SU-DHL-6 (cell line): Measurements from ENCODE around the gene ELAPOR1.

Experiments
- EZH2phosphoT487 ChIP-seq: fragments of 200-600 bp; sonication (generic), shearing (Covaris generic); conservative IDR thresholded peaks from 2 replicates; pipeline ENCODE4 v1.6.1; 2018; ENCODE audit warnings: mild to moderate bottlenecking, antibody characterized with exemption, low read length, moderate library complexity, mixed read lengths
- TF ChIP-seq, protein P1 (sequence below): fragments of 200-600 bp; sonication (generic); IDR thresholded peaks from one replicate; pipeline ENCODE4 v1.5.1; 2017; ENCODE audit warnings: antibody characterized with exemption, mild to moderate bottlenecking, low read length, moderate library complexity; ENCODE audit not compliant: insufficient read depth, poor library complexity, severe bottlenecking

DNA sequence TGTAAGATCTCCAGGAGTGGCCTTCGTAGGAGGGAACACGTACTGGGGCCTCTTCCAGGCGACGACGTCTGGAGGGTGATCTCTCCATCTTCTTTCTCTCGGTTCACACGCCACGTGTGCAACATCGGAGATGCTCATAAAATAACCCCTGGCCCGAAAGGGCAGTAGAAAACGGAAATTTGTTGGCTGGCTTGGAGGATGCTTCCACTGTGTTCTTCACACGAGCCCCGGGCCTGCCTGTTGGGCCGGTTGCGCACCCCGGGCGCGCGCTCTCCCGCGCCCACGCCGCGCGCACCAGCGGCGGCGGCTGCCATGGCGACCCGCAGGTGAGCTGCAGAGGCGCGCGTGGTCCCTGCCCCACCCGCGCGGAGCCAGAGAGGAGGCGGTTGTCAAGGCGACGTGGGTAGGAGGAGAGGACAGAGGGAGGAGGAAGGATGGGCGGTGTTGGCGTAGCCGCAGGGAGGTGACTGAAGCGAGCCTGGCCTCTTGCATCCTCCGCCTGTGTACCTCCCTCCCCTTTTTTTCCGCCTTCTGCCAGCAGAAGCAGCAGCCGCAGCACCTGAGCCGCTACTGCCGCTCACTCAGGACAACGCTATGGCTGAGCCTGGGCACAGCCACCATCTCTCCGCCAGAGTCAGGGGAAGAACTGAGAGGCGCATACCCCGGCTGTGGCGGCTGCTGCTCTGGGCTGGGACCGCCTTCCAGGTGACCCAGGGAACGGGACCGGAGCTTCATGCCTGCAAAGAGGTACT lies at the start of gene ELAPOR1:
- TF ChIP-seq, protein P1, sequence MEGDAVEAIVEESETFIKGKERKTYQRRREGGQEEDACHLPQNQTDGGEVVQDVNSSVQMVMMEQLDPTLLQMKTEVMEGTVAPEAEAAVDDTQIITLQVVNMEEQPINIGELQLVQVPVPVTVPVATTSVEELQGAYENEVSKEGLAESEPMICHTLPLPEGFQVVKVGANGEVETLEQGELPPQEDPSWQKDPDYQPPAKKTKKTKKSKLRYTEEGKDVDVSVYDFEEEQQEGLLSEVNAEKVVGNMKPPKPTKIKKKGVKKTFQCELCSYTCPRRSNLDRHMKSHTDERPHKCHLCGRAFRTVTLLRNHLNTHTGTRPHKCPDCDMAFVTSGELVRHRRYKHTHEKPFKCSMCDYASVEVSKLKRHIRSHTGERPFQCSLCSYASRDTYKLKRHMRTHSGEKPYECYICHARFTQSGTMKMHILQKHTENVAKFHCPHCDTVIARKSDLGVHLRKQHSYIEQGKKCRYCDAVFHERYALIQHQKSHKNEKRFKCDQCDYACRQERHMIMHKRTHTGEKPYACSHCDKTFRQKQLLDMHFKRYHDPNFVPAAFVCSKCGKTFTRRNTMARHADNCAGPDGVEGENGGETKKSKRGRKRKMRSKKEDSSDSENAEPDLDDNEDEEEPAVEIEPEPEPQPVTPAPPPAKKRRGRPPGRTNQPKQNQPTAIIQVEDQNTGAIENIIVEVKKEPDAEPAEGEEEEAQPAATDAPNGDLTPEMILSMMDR: no peak
- no peak for TF ChIP-seq EZH2phosphoT487
